ENCODE data around the gene HNRNPUL1. TPM values are rescaled to one million over a fixed set of nuclear protein-coding genes. Genes with fewer than 3 reads are reported as not detected.
A peak's percentile ranks its signal among the peaks of the same experiment; 100 is the strongest.

HNRNPUL1 gene
- total and polyA plus RNA-seq, 10 of the 15 experiments (the other 5 are each of a cell fraction or from before 2014, with no cell fraction given) = 11.1 to 276 (median 117) TPM

DNA sequence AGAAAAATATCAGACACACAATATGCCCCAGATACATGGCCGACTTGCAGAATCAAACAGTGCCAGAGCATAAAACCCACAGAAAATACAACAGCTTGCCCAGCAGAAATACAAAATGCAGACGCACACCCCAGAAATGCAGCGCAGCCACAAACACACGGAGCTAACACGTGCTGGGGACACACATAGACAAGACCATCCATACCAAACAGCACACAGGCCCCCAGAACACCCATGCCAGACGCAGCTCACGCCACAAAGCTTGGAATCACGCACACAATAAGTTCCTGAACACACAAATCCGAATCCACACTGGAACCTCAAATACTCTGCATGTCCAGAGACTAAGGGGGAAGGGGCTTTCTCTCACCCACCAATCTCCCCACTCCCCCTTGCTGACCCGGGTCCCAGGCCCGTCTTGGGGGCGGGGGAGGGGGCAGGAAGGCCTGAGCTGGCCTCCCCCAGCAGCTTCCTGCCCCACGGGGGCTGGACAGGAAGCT is 63.0 kb downstream of the HNRNPUL1 start (continued):
- TF ChIP-seq, protein P1, sequence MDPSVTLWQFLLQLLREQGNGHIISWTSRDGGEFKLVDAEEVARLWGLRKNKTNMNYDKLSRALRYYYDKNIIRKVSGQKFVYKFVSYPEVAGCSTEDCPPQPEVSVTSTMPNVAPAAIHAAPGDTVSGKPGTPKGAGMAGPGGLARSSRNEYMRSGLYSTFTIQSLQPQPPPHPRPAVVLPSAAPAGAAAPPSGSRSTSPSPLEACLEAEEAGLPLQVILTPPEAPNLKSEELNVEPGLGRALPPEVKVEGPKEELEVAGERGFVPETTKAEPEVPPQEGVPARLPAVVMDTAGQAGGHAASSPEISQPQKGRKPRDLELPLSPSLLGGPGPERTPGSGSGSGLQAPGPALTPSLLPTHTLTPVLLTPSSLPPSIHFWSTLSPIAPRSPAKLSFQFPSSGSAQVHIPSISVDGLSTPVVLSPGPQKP (IDR thresholded peaks at IDR 0.05; ENCODE audit: low read depth, low read length) = no peak
- TF ChIP-seq RFX5 (IDR thresholded peaks at IDR 0.05; ENCODE audit: low read depth, low read length) (no peak), NRF1 (conservative IDR thresholded peaks at IDR 0.05; ENCODE audit: low read depth, low read length) (no peak), SPI1 (IDR thresholded peaks at IDR 0.05; ENCODE audit: borderline replicate concordance, insufficient read depth, low read depth, low read length) (no peak), SRF (IDR thresholded peaks at IDR 0.05; ENCODE audit: low read depth in 2 of 2, low read length in 2 of 2) (0 out of 4 replicates have a peak, but pooled peaks of 1 of the 2 experiments have one; percentile 12), ZBED1 (IDR thresholded peaks at IDR 0.05; ENCODE audit: borderline replicate concordance) (no peak), BMI1 (IDR thresholded peaks at IDR 0.05; ENCODE audit: borderline replicate concordance) (no peak), NFYA (IDR thresholded peaks at IDR 0.05; ENCODE audit: borderline replicate concordance, low read depth, low read length) (no peak), LARP7 (IDR thresholded peaks at IDR 0.05) (0 out of 2 replicates have a peak, but pooled peaks have one; percentile 12), ZNF384 (IDR thresholded peaks at IDR 0.05; ENCODE audit: borderline replicate concordance, low read depth, low read length) (no peak), SMC3 (IDR thresholded peaks at IDR 0.05; ENCODE audit: borderline replicate concordance, low read length) (no peak), CHD2 (IDR thresholded peaks at IDR 0.05; ENCODE audit: borderline replicate concordance, low read depth, low read length) (no peak), TAF1 (IDR thresholded peaks at IDR 0.05; ENCODE audit: borderline replicate concordance, low read depth, low read length) (no peak), TCF3 (IDR thresholded peaks at IDR 0.05; ENCODE audit: borderline replicate concordance, insufficient read depth, low read depth, low read length) (no peak)
- TF ChIP-seq, protein P2, sequence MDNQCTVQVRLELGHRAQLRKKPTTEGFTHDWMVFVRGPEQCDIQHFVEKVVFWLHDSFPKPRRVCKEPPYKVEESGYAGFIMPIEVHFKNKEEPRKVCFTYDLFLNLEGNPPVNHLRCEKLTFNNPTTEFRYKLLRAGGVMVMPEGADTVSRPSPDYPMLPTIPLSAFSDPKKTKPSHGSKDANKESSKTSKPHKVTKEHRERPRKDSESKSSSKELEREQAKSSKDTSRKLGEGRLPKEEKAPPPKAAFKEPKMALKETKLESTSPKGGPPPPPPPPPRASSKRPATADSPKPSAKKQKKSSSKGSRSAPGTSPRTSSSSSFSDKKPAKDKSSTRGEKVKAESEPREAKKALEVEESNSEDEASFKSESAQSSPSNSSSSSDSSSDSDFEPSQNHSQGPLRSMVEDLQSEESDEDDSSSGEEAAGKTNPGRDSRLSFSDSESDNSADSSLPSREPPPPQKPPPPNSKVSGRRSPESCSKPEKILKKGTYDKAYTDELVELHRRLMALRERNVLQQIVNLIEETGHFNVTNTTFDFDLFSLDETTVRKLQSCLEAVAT (IDR thresholded peaks at IDR 0.05) = no peak
- TF ChIP-seq, protein P3, sequence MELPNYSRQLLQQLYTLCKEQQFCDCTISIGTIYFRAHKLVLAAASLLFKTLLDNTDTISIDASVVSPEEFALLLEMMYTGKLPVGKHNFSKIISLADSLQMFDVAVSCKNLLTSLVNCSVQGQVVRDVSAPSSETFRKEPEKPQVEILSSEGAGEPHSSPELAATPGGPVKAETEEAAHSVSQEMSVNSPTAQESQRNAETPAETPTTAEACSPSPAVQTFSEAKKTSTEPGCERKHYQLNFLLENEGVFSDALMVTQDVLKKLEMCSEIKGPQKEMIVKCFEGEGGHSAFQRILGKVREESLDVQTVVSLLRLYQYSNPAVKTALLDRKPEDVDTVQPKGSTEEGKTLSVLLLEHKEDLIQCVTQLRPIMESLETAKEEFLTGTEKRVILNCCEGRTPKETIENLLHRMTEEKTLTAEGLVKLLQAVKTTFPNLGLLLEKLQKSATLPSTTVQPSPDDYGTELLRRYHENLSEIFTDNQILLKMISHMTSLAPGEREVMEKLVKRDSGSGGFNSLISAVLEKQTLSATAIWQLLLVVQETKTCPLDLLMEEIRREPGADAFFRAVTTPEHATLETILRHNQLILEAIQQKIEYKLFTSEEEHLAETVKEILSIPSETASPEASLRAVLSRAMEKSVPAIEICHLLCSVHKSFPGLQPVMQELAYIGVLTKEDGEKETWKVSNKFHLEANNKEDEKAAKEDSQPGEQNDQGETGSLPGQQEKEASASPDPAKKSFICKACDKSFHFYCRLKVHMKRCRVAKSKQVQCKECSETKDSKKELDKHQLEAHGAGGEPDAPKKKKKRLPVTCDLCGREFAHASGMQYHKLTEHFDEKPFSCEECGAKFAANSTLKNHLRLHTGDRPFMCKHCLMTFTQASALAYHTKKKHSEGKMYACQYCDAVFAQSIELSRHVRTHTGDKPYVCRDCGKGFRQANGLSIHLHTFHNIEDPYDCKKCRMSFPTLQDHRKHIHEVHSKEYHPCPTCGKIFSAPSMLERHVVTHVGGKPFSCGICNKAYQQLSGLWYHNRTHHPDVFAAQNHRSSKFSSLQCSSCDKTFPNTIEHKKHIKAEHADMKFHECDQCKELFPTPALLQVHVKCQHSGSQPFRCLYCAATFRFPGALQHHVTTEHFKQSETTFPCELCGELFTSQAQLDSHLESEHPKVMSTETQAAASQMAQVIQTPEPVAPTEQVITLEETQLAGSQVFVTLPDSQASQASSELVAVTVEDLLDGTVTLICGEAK (IDR thresholded peaks at IDR 0.05; ENCODE audit: borderline replicate concordance) = peak; percentile 79; the same call in 1 of the 2 replicates
- TF ChIP-seq, protein P4, sequence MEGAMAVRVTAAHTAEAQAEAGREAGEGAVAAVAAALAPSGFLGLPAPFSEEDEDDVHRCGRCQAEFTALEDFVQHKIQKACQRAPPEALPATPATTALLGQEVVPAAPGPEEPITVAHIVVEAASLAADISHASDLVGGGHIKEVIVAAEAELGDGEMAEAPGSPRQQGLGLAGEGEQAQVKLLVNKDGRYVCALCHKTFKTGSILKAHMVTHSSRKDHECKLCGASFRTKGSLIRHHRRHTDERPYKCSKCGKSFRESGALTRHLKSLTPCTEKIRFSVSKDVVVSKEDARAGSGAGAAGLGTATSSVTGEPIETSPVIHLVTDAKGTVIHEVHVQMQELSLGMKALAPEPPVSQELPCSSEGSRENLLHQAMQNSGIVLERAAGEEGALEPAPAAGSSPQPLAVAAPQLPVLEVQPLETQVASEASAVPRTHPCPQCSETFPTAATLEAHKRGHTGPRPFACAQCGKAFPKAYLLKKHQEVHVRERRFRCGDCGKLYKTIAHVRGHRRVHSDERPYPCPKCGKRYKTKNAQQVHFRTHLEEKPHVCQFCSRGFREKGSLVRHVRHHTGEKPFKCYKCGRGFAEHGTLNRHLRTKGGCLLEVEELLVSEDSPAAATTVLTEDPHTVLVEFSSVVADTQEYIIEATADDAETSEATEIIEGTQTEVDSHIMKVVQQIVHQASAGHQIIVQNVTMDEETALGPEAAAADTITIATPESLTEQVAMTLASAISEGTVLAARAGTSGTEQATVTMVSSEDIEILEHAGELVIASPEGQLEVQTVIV (IDR thresholded peaks at IDR 0.05; ENCODE audit: borderline replicate concordance, partially characterized antibody) = no peak
